GM19438 (cell line): ENCODE data around the gene STMP1.

Source experiments
- ATAC-seq: cut with Tn5 transposase; IDR thresholded peaks from one replicate; pipeline ENCODE4 v1.9.1; 2021; ENCODE audit warnings: low read depth; ENCODE audit not compliant: unreplicated experiment

The STMP1 gene

DNA sequence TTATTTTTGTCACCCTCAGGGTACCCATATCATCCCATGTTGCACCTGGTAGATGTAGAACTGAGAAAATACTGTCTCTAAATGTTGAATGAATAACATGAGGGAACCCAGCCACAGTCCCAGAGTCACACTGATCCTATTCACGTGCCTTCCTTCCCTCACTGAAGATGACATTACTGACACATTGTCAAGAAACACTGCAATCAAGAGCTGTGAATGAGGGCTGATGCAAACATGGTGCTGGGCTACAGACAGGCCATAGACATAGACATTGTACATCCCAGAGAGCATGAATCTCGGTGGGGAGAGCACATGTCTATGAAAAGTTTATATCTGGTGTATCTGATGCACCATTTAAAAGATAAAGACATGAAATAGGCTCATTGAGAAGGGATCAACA lies 55.9 kb downstream of the STMP1 start:
- no peak for ATAC-seq

- ATAC-seq: no peak
These were observed 56.6 kb downstream of the STMP1 start for GRCh38 chr7:135718794-135719437.

DNA sequence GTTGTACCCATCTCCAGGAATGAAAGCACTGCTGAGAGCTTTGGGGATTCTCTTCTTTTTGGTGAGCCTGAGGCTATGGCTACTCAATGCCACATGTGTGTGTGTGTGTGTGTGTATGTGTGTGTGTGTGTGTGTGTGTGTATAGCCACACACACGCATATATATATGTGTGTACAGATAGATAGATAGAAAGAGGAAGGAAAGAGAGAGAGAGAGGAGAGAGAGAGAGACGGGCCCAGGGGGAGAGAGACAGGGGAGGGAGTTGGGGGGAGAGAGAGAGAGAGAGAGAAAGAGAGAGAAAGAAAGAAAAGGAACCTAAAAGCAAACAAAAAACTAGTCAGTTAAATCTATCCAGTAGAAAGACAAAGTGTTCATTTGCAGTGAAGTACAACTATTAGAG lies 57.4 kb downstream of the STMP1 start:
- no peak for ATAC-seq

- ATAC-seq: no peak
These were observed 59.0 kb downstream of the STMP1 start for GRCh38 chr7:135721198-135721820.

DNA sequence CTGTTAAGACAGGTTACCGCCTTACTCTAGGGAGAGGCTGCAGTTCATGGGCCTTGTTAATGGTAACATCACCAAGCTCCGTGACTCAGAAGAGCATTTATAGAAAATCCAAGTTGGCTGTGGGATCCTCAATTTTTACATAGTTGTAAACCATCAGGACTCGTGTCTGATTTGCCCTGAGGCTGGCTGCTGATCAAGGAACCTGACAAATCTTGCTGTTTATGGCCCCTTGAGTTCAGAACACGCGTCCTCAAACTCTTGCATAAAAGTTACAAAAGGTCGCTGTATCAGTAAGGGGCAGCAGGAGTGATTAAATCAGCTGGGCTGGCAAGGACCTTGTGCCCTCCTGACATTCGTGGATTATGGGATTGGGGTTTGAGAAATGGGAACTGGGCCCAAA lies 61.1 kb downstream of the STMP1 start:
- ATAC-seq: no peak
